Measurements from ENCODE around the gene MFGE8.

The MFGE8 gene

DNA sequence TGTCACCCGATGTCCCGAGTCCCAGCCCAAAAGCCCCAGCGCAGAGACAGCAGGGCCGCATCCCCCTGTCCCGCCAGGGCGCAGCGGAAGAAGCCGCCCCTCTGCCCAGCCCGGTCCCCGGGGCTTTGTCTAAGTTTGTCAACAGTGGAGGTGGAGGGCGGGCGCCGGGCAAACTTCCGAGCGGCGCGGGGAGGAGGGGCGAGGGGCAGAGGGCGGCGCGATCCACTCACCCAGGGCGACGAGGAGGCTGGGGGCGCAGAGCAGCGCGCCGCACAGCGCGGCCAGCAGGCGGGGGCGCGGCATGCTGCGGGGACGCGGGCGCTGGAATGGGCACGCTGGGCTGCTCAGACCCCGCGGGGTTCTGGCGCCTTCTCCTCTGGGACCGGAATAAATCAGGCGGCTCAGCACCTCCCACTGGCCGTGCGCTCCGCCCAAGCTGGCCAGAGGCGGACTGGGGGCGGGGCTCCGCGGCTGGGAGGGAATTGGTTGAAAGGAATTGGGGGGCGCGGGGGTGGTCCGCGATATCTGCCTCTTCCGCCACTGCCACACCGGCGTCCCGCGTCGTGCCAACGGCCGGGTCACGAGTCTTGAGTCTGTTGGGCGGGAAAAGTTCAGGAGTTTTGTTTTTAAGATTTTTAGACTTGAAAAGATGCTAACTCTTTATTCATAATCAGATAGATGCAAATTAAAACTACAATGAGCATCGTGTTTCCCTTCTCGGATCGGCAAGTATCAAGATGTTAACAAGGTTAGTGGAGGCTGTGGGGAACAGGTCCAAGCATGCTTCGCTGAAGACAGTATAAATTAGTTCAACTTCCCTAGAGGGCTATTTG lies at the start of gene MFGE8:
Gene MFGE8 (minus strand): TSS at position 363 of the 833 bp plus-strand sequence. CDS start 60 bp downstream, at position 303.
- Histone ChIP-seq H3K27me3 (peaks cover 39% of the 10 kb centered on the region), H3K27ac (no peak within 1 kb of the TSS), H3K36me3 (no peaks in the 10 kb centered on the region), H3K4me1 (ENCODE audit: control insufficient read depth in 1 of 2, insufficient read depth in 1 of 2, low read depth in 1 of 2, low read length in 1 of 2) (peaks cover 3 to 13% of the 10 kb centered on the region in 2 experiments), H3K9me3 (no peaks in the 10 kb centered on the region), H3K4me3 (ENCODE audit: low read depth in 1 of 2, low read length in 1 of 2) (peak within 1 kb of the TSS; percentile 49 to 65)
- no peak for TF ChIP-seq CTCF (IDR thresholded peaks at IDR 0.05)

GRCh38 chr15:88959445-88959844 lies 46.3 kb upstream of the MFGE8 start:
- no peaks in the 10 kb centered on the region for H3K4me1 ChIP-seq (ENCODE audit: control insufficient read depth in 1 of 2, insufficient read depth in 1 of 2, low read depth in 1 of 2, low read length in 1 of 2)
- no peaks in the 10 kb centered on the region for H3K9me3 ChIP-seq
- no peak for TF ChIP-seq CTCF (IDR thresholded peaks at IDR 0.05)

GRCh38 chr15:88956906-88957305 lies 43.7 kb upstream of the MFGE8 start:
- H3K27me3 ChIP-seq, result no peaks in the 10 kb centered on the region
- H3K36me3 ChIP-seq, result no peaks in the 10 kb centered on the region
- H3K4me1 ChIP-seq (ENCODE audit: control insufficient read depth in 1 of 2, insufficient read depth in 1 of 2, low read depth in 1 of 2, low read length in 1 of 2), result no peaks in the 10 kb centered on the region
- H3K27ac ChIP-seq, result no peak overlapping the region
- no peak overlapping the region for H3K4me3 ChIP-seq (ENCODE audit: low read depth in 1 of 2, low read length in 1 of 2)
- H3K9me3 ChIP-seq, result no peaks in the 10 kb centered on the region
- no peak for TF ChIP-seq CTCF (IDR thresholded peaks at IDR 0.05)

More at GRCh38 chr15:88959445-88959844, 46.3 kb upstream of the MFGE8 start:
- Histone ChIP-seq H3K4me3 (ENCODE audit: low read depth in 1 of 2, low read length in 1 of 2) (no peak overlapping the region), H3K36me3 (no peaks in the 10 kb centered on the region), H3K27ac (no peak overlapping the region), H3K27me3 (no peaks in the 10 kb centered on the region)

- Histone ChIP-seq H3K27ac (no peak overlapping the region), H3K27me3 (no peaks in the 10 kb centered on the region), H3K36me3 (no peaks in the 10 kb centered on the region), H3K4me3 (ENCODE audit: low read depth in 1 of 2, low read length in 1 of 2) (no peak overlapping the region), H3K4me1 (ENCODE audit: control insufficient read depth in 1 of 2, insufficient read depth in 1 of 2, low read depth in 1 of 2, low read length in 1 of 2) (no peaks in the 10 kb centered on the region), H3K9me3 (no peaks in the 10 kb centered on the region)
- TF ChIP-seq CTCF (IDR thresholded peaks at IDR 0.05), result no peak
Measured at GRCh38 chr15:88956263-88956662, 43.1 kb upstream of the MFGE8 start.

GRCh38 chr15:88954431-88955277 lies 41.5 kb upstream of the MFGE8 start:
- Histone ChIP-seq H3K9me3 (no peaks in the 10 kb centered on the region), H3K4me1 (ENCODE audit: control insufficient read depth in 1 of 2, insufficient read depth in 1 of 2, low read depth in 1 of 2, low read length in 1 of 2) (no peaks in the 10 kb centered on the region), H3K36me3 (no peaks in the 10 kb centered on the region), H3K27me3 (no peaks in the 10 kb centered on the region), H3K4me3 (ENCODE audit: low read depth in 1 of 2, low read length in 1 of 2) (no peak overlapping the region), H3K27ac (no peak overlapping the region)
- no peak for TF ChIP-seq CTCF (IDR thresholded peaks at IDR 0.05)

All from neutrophil (primary cell).